Bronchial epithelial cell (primary cell): ENCODE results near the gene IFT74. TPM values are rescaled to one million over a fixed set of nuclear protein-coding genes. Genes with fewer than 3 reads are reported as not detected.

Experiments used
- DNase-seq: peaks from one replicate; pipeline ENCODE4 v3.0.0-alpha.2; 2010; ENCODE audit warnings: low read depth
- FAIRE-seq: peaks from 2 replicates; lab custom pipeline; 2011; peaks lifted over from hg19 to GRCh38; lab: Jason Lieb, UNC
- H3K27me3 ChIP-seq: 2 replicates; pipeline ENCODE4 v1.5.1; 2011; ENCODE audit warnings: low read length; ENCODE audit not compliant: control insufficient read depth, insufficient read depth
- H3K36me3 ChIP-seq: 2 replicates; pipeline ENCODE4 v1.5.1; 2011; ENCODE audit warnings: low read length; ENCODE audit not compliant: control insufficient read depth, insufficient read depth
- H3K4me3 ChIP-seq: 2 replicates; pipeline ENCODE4 v1.5.1; 2011; ENCODE audit warnings: mild to moderate bottlenecking, low read depth, low read length, control low read depth
- total RNA-seq: library from RNA; depleted of rRNA; stranded (reverse); fragments of >200 nt; gene quantifications from 2 replicates; pipeline ENCODE4 v1.2.1, GENCODE V29; 2014
- TF ChIP-seq, protein P1 (sequence below): IDR thresholded peaks from 2 replicates; pipeline ENCODE4 v1.5.1; 2011; ENCODE audit warnings: mild to moderate bottlenecking, moderate library complexity, low read length, control low read depth, inconsistent platforms; ENCODE audit not compliant: insufficient read depth, severe bottlenecking

The IFT74 gene
- total RNA-seq, 1 donor from 2014 or later = 6.8 TPM

DNA sequence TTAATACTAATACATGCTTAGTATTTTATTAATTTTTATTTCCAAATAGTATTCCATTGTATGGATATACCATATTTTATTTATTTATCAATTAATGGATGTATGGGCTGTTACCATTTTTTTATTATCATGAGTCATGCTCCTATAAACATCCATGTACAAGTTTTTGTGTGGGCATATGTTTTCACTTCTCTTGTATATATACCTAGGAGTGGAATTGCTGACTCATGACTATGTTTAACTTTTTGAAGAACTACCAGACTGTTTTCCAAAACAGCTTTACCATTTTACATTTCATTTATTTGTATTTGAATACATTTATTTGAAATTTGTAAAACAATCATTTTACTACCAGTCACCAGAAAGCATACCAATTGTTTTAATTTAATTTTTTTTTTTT, 63.4 kb downstream of the IFT74 start:
- peak; percentile 64 for DNase-seq
- FAIRE-seq = no peak
- Histone ChIP-seq H3K27me3 (no peaks in the 10 kb centered on the region), H3K36me3 (no peaks in the 10 kb centered on the region), H3K4me3 (no peak overlapping the region)
- TF ChIP-seq, protein P1, sequence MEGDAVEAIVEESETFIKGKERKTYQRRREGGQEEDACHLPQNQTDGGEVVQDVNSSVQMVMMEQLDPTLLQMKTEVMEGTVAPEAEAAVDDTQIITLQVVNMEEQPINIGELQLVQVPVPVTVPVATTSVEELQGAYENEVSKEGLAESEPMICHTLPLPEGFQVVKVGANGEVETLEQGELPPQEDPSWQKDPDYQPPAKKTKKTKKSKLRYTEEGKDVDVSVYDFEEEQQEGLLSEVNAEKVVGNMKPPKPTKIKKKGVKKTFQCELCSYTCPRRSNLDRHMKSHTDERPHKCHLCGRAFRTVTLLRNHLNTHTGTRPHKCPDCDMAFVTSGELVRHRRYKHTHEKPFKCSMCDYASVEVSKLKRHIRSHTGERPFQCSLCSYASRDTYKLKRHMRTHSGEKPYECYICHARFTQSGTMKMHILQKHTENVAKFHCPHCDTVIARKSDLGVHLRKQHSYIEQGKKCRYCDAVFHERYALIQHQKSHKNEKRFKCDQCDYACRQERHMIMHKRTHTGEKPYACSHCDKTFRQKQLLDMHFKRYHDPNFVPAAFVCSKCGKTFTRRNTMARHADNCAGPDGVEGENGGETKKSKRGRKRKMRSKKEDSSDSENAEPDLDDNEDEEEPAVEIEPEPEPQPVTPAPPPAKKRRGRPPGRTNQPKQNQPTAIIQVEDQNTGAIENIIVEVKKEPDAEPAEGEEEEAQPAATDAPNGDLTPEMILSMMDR = no peak

DNA sequence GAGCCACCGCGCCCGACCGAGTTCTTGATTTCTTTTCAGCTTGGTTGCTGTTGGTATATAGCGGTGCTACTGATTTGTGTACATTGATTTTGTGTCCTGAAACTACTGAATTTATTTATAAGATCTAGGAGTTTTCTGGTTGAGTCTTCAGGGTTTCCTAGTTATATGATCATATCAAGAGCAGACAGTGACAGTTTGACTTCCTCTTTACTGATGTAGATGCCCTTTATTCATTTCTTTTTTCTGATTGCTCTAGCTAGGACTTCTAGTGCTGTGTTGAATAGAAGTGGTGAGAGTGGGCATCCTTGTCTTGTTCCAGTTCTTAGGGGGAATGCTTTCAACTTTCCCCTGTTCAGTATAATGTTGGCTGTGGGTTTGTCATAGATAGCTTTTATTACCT, 66.7 kb downstream of the IFT74 start:
- FAIRE-seq (no peak), DNase-seq (no peak)
- TF ChIP-seq, protein P1 = no peak
- Histone ChIP-seq H3K27me3 (no peaks in the 10 kb centered on the region), H3K36me3 (no peaks in the 10 kb centered on the region), H3K4me3 (no peak overlapping the region)

DNA sequence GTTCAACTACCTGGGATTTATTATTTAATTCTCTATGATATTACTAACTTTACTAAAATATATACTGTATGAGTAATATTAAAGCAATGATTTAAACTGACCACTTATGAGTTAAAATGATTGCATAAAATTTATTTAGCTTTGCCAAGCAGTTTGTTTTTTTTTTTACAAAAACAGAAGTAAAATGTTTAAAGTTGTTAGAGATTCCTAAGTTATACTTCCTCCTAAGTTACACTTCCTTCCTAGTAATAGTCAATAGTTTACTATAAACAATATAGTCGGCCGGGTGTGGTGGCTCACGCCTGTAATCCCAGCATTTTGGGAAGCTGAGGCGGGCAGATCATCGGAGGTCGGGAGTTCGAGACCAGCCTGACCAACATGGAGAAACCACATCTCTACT, 73.0 kb downstream of the IFT74 start:
- FAIRE-seq (no peak), DNase-seq (no peak)
- no peaks in the 10 kb centered on the region for H3K27me3 ChIP-seq
- TF ChIP-seq, protein P1 = no peak
- no peak overlapping the region for H3K4me3 ChIP-seq
- no peaks in the 10 kb centered on the region for H3K36me3 ChIP-seq

DNA sequence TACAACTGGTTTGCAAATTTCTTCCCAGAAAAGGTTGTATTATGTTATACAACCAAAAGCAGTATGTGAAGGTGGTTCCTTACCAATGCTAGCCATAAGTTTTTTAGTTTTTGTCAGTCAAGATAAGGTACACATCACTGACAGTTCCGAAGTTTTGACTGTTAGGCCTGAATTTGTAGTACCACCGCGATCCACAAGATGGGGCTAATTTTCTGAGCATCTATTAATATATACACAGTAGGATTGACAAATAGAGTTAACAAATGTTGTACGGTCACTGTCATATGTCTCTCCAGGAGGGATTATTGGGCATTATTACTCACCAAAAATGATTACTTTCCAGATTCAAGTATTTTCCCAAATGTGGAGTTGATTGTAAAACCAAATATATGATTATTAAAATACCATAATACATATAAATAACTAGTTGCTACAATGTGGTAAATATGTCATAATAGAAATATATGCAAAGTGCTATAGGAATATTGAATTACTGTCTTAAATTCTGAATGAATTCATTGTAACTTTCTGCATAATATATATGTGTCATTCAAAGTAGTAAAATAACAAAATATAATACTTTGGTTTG, 77.7 kb downstream of the IFT74 start:
- DNase-seq = peak; percentile 59

DNA sequence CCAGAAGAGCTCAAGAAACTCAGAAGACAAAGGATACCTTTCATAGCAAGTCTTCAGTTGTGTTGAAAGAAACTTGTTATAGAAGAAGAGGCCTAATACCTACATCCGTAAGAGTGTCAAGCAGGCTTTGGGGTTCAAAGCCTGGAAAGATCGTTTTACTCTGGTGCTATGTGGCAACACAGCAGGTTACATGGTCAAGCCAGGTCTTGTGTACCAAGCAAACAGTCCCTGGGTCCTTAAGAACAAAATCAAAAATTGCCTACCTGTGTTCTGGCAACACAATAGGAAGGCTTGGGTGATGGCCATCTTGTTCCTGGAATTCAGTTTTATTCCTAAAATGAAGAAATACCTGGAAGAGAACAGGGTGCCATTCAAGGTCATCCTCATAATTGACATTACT, 81.3 kb downstream of the IFT74 start:
- TF ChIP-seq, protein P1 = no peak
- DNase-seq (no peak), FAIRE-seq (peak; percentile 73)
- Histone ChIP-seq H3K36me3 (no peaks in the 10 kb centered on the region), H3K4me3 (no peak overlapping the region), H3K27me3 (no peaks in the 10 kb centered on the region)

More for the DNA sequence above, 77.7 kb downstream of the IFT74 start:
- no peaks in the 10 kb centered on the region for H3K36me3 ChIP-seq
- no peak for FAIRE-seq
- TF ChIP-seq, protein P1 = peak; percentile 55
- no peak overlapping the region for H3K4me3 ChIP-seq
- H3K27me3 ChIP-seq = no peaks in the 10 kb centered on the region

DNA sequence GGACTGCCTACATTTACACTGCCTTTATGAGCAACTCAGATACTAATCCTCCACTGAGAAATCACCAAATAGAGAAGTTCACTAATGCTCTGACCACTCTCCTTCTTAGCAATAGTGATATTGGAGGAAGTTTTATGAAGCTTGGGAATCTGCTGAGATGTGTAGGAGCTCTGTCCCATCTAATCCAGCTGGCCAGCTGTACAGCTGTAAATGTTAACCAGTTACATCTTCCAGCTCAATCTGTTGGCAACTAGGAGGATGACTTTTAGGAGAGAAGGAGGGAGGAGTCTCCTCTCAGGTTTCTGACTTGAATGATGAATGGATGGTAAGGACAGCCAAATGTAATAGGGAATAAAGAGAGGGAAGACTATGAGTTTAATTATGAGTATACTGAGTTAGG, 85.5 kb downstream of the IFT74 start:
- TF ChIP-seq, protein P1 = no peak
- FAIRE-seq = no peak

More for the DNA sequence above, 85.5 kb downstream of the IFT74 start:
- DNase-seq = no peak
- no peaks in the 10 kb centered on the region for H3K36me3 ChIP-seq
- no peaks in the 10 kb centered on the region for H3K27me3 ChIP-seq
- H3K4me3 ChIP-seq = no peak overlapping the region
